Heart right ventricle (tissue), 16 donors: ENCODE measurements around the gene TMEM221. TPM values are rescaled to one million over a fixed set of nuclear protein-coding genes. Genes with fewer than 3 reads are reported as not detected.

Source experiments
- ATAC-seq, 8 donors: fragments of 200-7000 bp; cut with Tn5 transposase; one replicate each; pipeline ENCODE4 v1.9.1; 2020; ENCODE audit warnings: mild to moderate bottlenecking in 8 of 8, moderate library complexity in 8 of 8, moderate number of reproducible peaks in 1 of 8
- DNase-seq, 2 donors: peaks; one replicate each; pipeline ENCODE4 v3.0.0-alpha.2; 2020
- H3K27ac ChIP-seq, 10 donors: fragments of 200-600 bp; sonication (generic) in 2 of 10; one replicate each; pipeline versions ENCODE4 v1.5.0 to v1.8.0; 2020 to 2022; ENCODE audit warnings: mild to moderate bottlenecking in 3 of 10
- H3K27me3 ChIP-seq, 7 donors: fragments of 200-600 bp; one replicate each; pipeline ENCODE4 v1.8.0; 2021 to 2022; ENCODE audit warnings: mild to moderate bottlenecking in 2 of 7
- H3K36me3 ChIP-seq, 9 donors: fragments of 200-600 bp; sonication (generic) in 1 of 9; one replicate each; pipeline versions ENCODE4 v1.5.0 to v1.8.0; 2020 to 2022; ENCODE audit warnings: mild to moderate bottlenecking in 2 of 9
- H3K4me1 ChIP-seq, 9 donors: fragments of 200-600 bp; sonication (generic) in 1 of 9; one replicate each; pipeline versions ENCODE4 v1.5.0 to v1.8.0; 2020 to 2022; ENCODE audit warnings: mild to moderate bottlenecking in 4 of 9
- H3K4me3 ChIP-seq, 10 donors: fragments of 200-600 bp; sonication (generic) in 2 of 10; one replicate each; pipeline versions ENCODE4 v1.5.0 to v1.8.0; 2020 to 2022; ENCODE audit warnings: mild to moderate bottlenecking in 7 of 10, moderate library complexity in 2 of 10
- H3K9me3 ChIP-seq, 11 donors: fragments of 200-600 bp in 10 of 11; sonication (generic) in 2 of 11; one replicate each; pipeline versions ENCODE4 v1.5.0 to v1.8.0; 2013 to 2022; ENCODE audit warnings: mild to moderate bottlenecking in 2 of 11, control low read depth in 1 of 11, moderate library complexity in 1 of 11
- CTCF ChIP-seq, 9 donors: fragments of 200-600 bp; sonication (generic) in 2 of 9; IDR thresholded peaks; one replicate each; pipeline versions ENCODE4 v1.5.0 to v1.8.0; 2021 to 2022; ENCODE audit warnings: antibody characterized with exemption in 9 of 9, mild to moderate bottlenecking in 5 of 9, moderate library complexity in 1 of 9
- WGBS, 2 donors: extraction: QIAGEN DNeasy Blood & Tissue Kit; methylation state at CpG; one replicate each; pipeline ENCODE4 v1.1.7; 2013; ENCODE audit warnings: inconsistent platforms in 1 of 2; 5-methylcytosine and 5-hydroxymethylcytosine counted together
- intact Hi-C, 10 donors: fragments of 100-400 bp; cut with DNase I; formaldehyde crosslinking; loops; one replicate each; pipeline versions ENCODE4 v1.11.1 to v1.14.2; 2022
- polyA plus RNA-seq, 2 donors: library from polyadenylated mRNA; stranded (reverse); fragments of 200-250 nt; gene quantifications; one replicate each; pipeline ENCODE4 v1.2.3, GENCODE V29; 2013
- total RNA-seq, 10 donors: library from RNA; stranded (reverse); fragmentation: NEBNext Ultra II Directional in 3 of 10; extraction: Animal tissue kit (Norgen Biotek cat#: 25700) in 3 of 10; gene quantifications; one replicate each; pipeline versions ENCODE4 v1.2.1 to v1.2.4, GENCODE V29; 2021 to 2023
- donor health status: Arrhythmogenic right ventricular cardiomyopathy.
- donor health status: ischemic (EF 13 %, LVEDD 7.1; RV severe dilation, severe dysfunction).
- donor health status: healthy with polysubstance abuse.
- donor health status: DM: no; HTN: yes; CAD: no.
- donor health status: DM: no; HTN: no; CAD: no.
- donor health status: ischemic (EF 25% LVEDD 6.9; RV normal size, moderate dysfunction).
- donor health status: ischemic (EF 25% LVEDD 5.7; RV mildly dilated, moderate dysfunction).
- donor health status: healthy.
- donor health status: DM: yes; HTN: yes; CAD: no.
- donor health status: Ischemic cardiomyopathy.
- donor health status: ischemic (EF 35%, LVEDD 5.7; RV mildly dilated, moderate dysfunction).
- donor health status: nonischemic (EF 11% LVEDD 7.7; RV severe dilation, severe dysfunction).
- donor health status: DM: yes; HTN: yes; CAD: no.
- donor health status: PGD.
- donor health status: ischemic (EF 29% LVEDD 5.4; RV normal size, mild dysfunction).
- donor health status: nonischemic (EF 23%, LVEDD 6.1; RV moderate dilation, normal function).

Gene TMEM221
- total and polyA plus RNA-seq, 12 donors, result 0.03 to 0.20 (median 0.12) TPM; not detected in 9

DNA sequence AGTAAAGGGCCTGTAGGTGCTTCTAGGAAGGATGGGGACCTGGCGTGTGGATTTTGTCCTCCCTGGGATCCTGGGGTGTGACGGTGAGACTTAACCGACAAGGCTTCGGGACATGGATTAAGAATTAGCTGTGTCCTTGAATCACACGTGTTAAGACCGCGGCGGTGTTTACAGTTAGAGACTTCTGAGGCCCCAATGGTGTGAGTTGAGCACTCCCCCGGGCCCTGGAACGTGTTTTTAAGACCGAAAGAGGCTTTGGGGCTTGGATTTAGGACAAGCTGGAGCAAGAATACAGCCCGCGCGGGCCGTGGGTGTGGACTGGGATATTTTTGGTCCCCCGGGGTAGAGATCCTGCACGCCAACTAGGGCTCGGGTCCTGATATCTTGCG lies 20.6 kb upstream of the TMEM221 start:
- no peak for DNase-seq
- no peaks in the 10 kb centered on the region for H3K9me3 ChIP-seq
- WGBS, 2 donors, result 2 to 3% methylated on average over 19 of the region's 19 CpGs
- no peak for TF ChIP-seq CTCF (IDR thresholded peaks at IDR 0.05)
- H3K4me1 ChIP-seq, result peaks cover 7 to 48% (median 24%) of the 10 kb centered on the region in 9 donors
- intact Hi-C loops, result loop anchor here in 9 of 10 donors (5.0 to 10.0 kb wide), 7 partner anchors 43 to 162 kb away; partner anchors contain the start of genes CCDC194 (in 3 of the 9), DDA1 (in 1 of the 9), MRPL34 (in 1 of the 9) and PGLS (in 1 of the 9)
- no peak for ATAC-seq
- H3K4me3 ChIP-seq, result peak overlapping the region; percentile 46 to 99 (median 82)
- peaks cover 0 to 9% (median 0%) of the 10 kb centered on the region in 9 donors for H3K36me3 ChIP-seq
- peak overlapping the region; percentile 82 to 97 (median 96) for H3K27ac ChIP-seq
- H3K27me3 ChIP-seq, result no peaks in the 10 kb centered on the region

- WGBS, 2 donors, result 53% methylated on average over 25 of the region's 25 CpGs
- Histone ChIP-seq H3K4me1 (peaks cover 7 to 46% (median 24%) of the 10 kb centered on the region in 9 donors), H3K9me3 (no peaks in the 10 kb centered on the region), H3K27me3 (no peaks in the 10 kb centered on the region), H3K4me3 (peak overlapping the region; percentile 46 to 99 (median 82)), H3K27ac (peak overlapping the region; percentile 82 to 97 (median 96)), H3K36me3 (peaks cover 0 to 4% (median 0%) of the 10 kb centered on the region in 9 donors)
- intact Hi-C loops, result loop anchor here in 9 of 10 donors (5.0 to 10.0 kb wide), 7 partner anchors 44 to 161 kb away; partner anchors contain the start of genes CCDC194 (in 3 of the 9), DDA1 (in 1 of the 9), MRPL34 (in 1 of the 9) and PGLS (in 1 of the 9)
- TF ChIP-seq CTCF (IDR thresholded peaks at IDR 0.05), result no peak
- DNase-seq, result peak; percentile 83 to 84
- ATAC-seq, result peak in 7 of 8 donors; percentile 24 to 61 (median 54)
Observed at GRCh38 chr19:17468302-17469091, 20.0 kb upstream of the TMEM221 start.

DNA sequence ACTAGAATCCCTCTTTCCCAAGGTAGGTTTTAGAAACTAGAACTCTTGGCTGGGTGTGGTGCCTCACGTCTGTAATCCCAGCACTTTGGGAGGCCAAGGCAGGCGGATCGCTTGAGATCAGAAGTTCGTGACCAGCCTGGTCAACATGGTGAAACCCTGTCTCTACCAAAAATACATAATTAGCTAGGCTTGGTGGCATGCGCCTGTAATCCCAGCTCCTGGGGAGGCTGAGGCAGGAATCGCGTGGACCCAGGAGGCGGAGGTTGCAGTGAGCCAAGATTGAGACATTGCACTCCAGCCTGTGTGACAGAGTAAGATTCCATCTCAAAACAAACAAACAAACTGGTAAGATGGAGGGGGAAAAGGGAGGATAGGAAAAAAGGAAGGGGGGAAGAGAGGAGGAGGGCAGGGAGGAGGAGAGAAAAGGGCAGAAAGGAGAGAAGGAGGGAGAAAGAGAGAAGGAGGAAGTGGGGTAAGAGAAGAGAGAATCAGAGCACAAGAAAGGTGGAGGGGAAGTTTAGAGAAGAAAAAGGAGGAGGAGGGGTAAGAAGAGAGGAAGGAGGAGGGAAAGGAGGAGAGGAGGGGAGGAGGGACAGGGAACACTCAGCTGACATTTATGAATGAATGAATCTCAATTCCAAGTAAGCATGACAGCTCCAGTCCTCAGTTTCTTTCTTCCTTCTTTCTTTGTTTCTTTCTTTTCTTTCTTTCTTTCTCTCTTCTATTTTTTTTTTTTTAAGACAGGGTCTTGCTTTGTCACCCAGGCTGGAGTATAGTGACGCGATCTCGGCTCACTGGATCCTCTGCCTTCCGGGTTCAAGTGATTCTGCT lies 19.2 kb upstream of the TMEM221 start:
- intact Hi-C loops, result loop anchor here in 9 of 10 donors (2.0 to 10.0 kb wide), 8 partner anchors 45 to 160 kb away; partner anchors contain the start of genes CCDC194 (in 3 of the 9), DDA1 (in 1 of the 9), MRPL34 (in 1 of the 9) and PGLS (in 1 of the 9)
- Histone ChIP-seq H3K4me1 (peaks cover 7 to 40% (median 24%) of the 10 kb centered on the region in 9 donors), H3K9me3 (no peaks in the 10 kb centered on the region), H3K27me3 (no peaks in the 10 kb centered on the region), H3K4me3 (peak overlapping the region in 8 of 10 donors; percentile 2 to 99 (median 82)), H3K36me3 (peaks cover 0 to 3% (median 0%) of the 10 kb centered on the region in 9 donors), H3K27ac (peak overlapping the region in 9 of 10 donors; percentile 82 to 97 (median 96))
- TF ChIP-seq CTCF (IDR thresholded peaks at IDR 0.05), result no peak
- ATAC-seq (no peak), DNase-seq (no peak)
- 64 to 70% methylated on average over 12 of the region's 12 CpGs for WGBS, 2 donors
